GM19238 (cell line): ENCODE data around the gene U2AF2.
A peak's percentile ranks its signal among the peaks of the same experiment; 100 is the strongest.

ENCODE experiments used
- DNase-seq: peaks from one replicate; pipeline ENCODE4 v3.0.0; 2011; ENCODE audit warnings: low spot score; ENCODE audit not compliant: insufficient read length

Gene U2AF2

GRCh38 chr19:55654868-55655647, at the start of gene U2AF2:
Gene U2AF2, plus strand, starts transcription at chr19:55655035. Its CDS starts 70 bp downstream, at chr19:55655105.
- DNase-seq, result peak; percentile 79

GRCh38 chr19:55605207-55605636, 49.6 kb upstream of the U2AF2 start:
- DNase-seq, result peak; percentile 96

GRCh38 chr19:55605637-55606470, 49.0 kb upstream of the U2AF2 start, which contains the start of gene ZNF865:
Gene ZNF865, plus strand, starts transcription at chr19:55605647. Its CDS starts 7,972 bp downstream, at chr19:55613619.
- DNase-seq, result peak; percentile 74

GRCh38 chr19:55606471-55606787, 48.4 kb upstream of the U2AF2 start:
- DNase-seq, result no peak

- no peak for DNase-seq
These were observed 48.0 kb upstream of the U2AF2 start for GRCh38 chr19:55606817-55607216.

- DNase-seq, result no peak
These were observed 45.5 kb upstream of the U2AF2 start for GRCh38 chr19:55609326-55609725.

GRCh38 chr19:55611300-55611982, 43.4 kb upstream of the U2AF2 start:
- DNase-seq, result no peak

GRCh38 chr19:55611983-55612645, 42.7 kb upstream of the U2AF2 start:
- DNase-seq, result no peak

- DNase-seq, result no peak
These were observed 41.4 kb upstream of the U2AF2 start for GRCh38 chr19:55613396-55613795.

- DNase-seq, result no peak
These were observed 40.7 kb upstream of the U2AF2 start for GRCh38 chr19:55613930-55614710.

GRCh38 chr19:55614711-55615542, 39.9 kb upstream of the U2AF2 start:
- no peak for DNase-seq

GRCh38 chr19:55615543-55616394, 39.1 kb upstream of the U2AF2 start:
- DNase-seq, result no peak

- DNase-seq, result no peak
These were observed 38.4 kb upstream of the U2AF2 start for GRCh38 chr19:55616395-55616875.

GRCh38 chr19:55617426-55617825, 37.4 kb upstream of the U2AF2 start:
- no peak for DNase-seq

GRCh38 chr19:55618426-55618825, 36.4 kb upstream of the U2AF2 start:
- no peak for DNase-seq

GRCh38 chr19:55619286-55619685, 35.5 kb upstream of the U2AF2 start:
- DNase-seq, result no peak

- DNase-seq, result no peak
These were observed 34.2 kb upstream of the U2AF2 start for GRCh38 chr19:55620410-55621204.

GRCh38 chr19:55621205-55621672, 33.6 kb upstream of the U2AF2 start:
- DNase-seq, result no peak
